HG02938 (cell line): Measurements from ENCODE around the gene KCNN3.

Experiments used
- ATAC-seq: cut with Tn5 transposase; IDR thresholded peaks from one replicate; pipeline ENCODE4 v1.9.1; 2021; ENCODE audit warnings: mild to moderate bottlenecking, moderate library complexity; ENCODE audit not compliant: unreplicated experiment

Gene KCNN3

GRCh38 chr1:154863315-154864174, 6.5 kb downstream of the KCNN3 start:
- no peak for ATAC-seq

GRCh38 chr1:154862907-154863306, 7.2 kb downstream of the KCNN3 start:
- no peak for ATAC-seq

GRCh38 chr1:154861607-154862094, 8.4 kb downstream of the KCNN3 start:
- no peak for ATAC-seq

- peak; percentile 63 for ATAC-seq
Observed at GRCh38 chr1:154860156-154860870, 9.8 kb downstream of the KCNN3 start.

GRCh38 chr1:154859786-154860155, 10.3 kb downstream of the KCNN3 start:
- peak; percentile 37 for ATAC-seq

GRCh38 chr1:154859151-154859785, 10.8 kb downstream of the KCNN3 start:
- ATAC-seq, result no peak

- no peak for ATAC-seq
Observed at GRCh38 chr1:154857441-154858215, 12.5 kb downstream of the KCNN3 start.

GRCh38 chr1:154857022-154857421, 13.1 kb downstream of the KCNN3 start:
- no peak for ATAC-seq

- no peak for ATAC-seq
Observed at GRCh38 chr1:154856544-154856943, 13.5 kb downstream of the KCNN3 start.

GRCh38 chr1:154856049-154856448, 14.0 kb downstream of the KCNN3 start:
- no peak for ATAC-seq

GRCh38 chr1:154855186-154855851, 14.8 kb downstream of the KCNN3 start:
- no peak for ATAC-seq

- no peak for ATAC-seq
Observed at GRCh38 chr1:154852845-154853244, 17.2 kb downstream of the KCNN3 start.

- no peak for ATAC-seq
Observed at GRCh38 chr1:154851392-154852177, 18.5 kb downstream of the KCNN3 start.

GRCh38 chr1:154849645-154850131, 20.4 kb downstream of the KCNN3 start:
- no peak for ATAC-seq

GRCh38 chr1:154848983-154849382, 21.1 kb downstream of the KCNN3 start:
- no peak for ATAC-seq

- no peak for ATAC-seq
Observed at GRCh38 chr1:154847891-154848290, 22.2 kb downstream of the KCNN3 start.

GRCh38 chr1:154846565-154847442, 23.3 kb downstream of the KCNN3 start:
- ATAC-seq, result no peak

GRCh38 chr1:154845879-154846278, 24.2 kb downstream of the KCNN3 start:
- ATAC-seq, result no peak
